CMK (cell line): ENCODE measurements around the gene USP36.

Experiments used
- DNase-seq: peaks from one replicate; pipeline ENCODE4 v3.0.0-alpha.2; 2010; ENCODE audit warnings: low read depth

Gene USP36

GRCh38 chr17:78836420-78837021 lies 4.1 kb downstream of the USP36 start:
- no peak for DNase-seq

GRCh38 chr17:78834571-78834970 lies 6.0 kb downstream of the USP36 start:
- DNase-seq: no peak

GRCh38 chr17:78832541-78832810 lies 8.1 kb downstream of the USP36 start:
- no peak for DNase-seq

- no peak for DNase-seq
Measured at GRCh38 chr17:78831688-78832540, 8.7 kb downstream of the USP36 start.

- DNase-seq: no peak
Measured at GRCh38 chr17:78829477-78829876, 11.1 kb downstream of the USP36 start.

GRCh38 chr17:78828470-78829185 lies 12.0 kb downstream of the USP36 start:
- DNase-seq: no peak

GRCh38 chr17:78826836-78827509 lies 13.6 kb downstream of the USP36 start:
- no peak for DNase-seq

- no peak for DNase-seq
Measured at GRCh38 chr17:78826421-78826820, 14.2 kb downstream of the USP36 start.

- no peak for DNase-seq
Measured at GRCh38 chr17:78825696-78826095, 14.9 kb downstream of the USP36 start.

- DNase-seq: no peak
Measured at GRCh38 chr17:78824240-78824639, 16.4 kb downstream of the USP36 start.

GRCh38 chr17:78823282-78824046 lies 17.1 kb downstream of the USP36 start:
- no peak for DNase-seq

- no peak for DNase-seq
Measured at GRCh38 chr17:78822552-78822951, 18.1 kb downstream of the USP36 start.

- no peak for DNase-seq
Measured at GRCh38 chr17:78821961-78822360, 18.7 kb downstream of the USP36 start.

GRCh38 chr17:78820841-78821240 lies 19.8 kb downstream of the USP36 start:
- no peak for DNase-seq

GRCh38 chr17:78819806-78820792 lies 20.5 kb downstream of the USP36 start:
- DNase-seq: no peak

GRCh38 chr17:78819402-78819801 lies 21.2 kb downstream of the USP36 start:
- DNase-seq: no peak

- DNase-seq: no peak
Measured at GRCh38 chr17:78818932-78819331, 21.7 kb downstream of the USP36 start.

- DNase-seq: no peak
Measured at GRCh38 chr17:78818152-78818846, 22.3 kb downstream of the USP36 start.

- no peak for DNase-seq
Measured at GRCh38 chr17:78817123-78817522, 23.5 kb downstream of the USP36 start.

- DNase-seq: no peak
Measured at GRCh38 chr17:78815696-78816095, 24.9 kb downstream of the USP36 start.
